ENCODE measurements around the gene CELF4.

- no peak for TF ChIP-seq EZH2 (IDR thresholded peaks at IDR 0.05; ENCODE audit: insufficient read depth, poor library complexity, severe bottlenecking)
- no peak for TF ChIP-seq EZH2phosphoT487 (IDR thresholded peaks at IDR 0.05; ENCODE audit: insufficient read depth, low read depth)
These were observed 316.3 kb downstream of the CELF4 start for GRCh38 chr18:37249171-37249886.

All from GM23248 (cell line).